Naive thymus-derived CD4-positive, alpha-beta T cell (primary cell): ENCODE measurements around the gene DENND10. TPM values are rescaled to one million over a fixed set of nuclear protein-coding genes. Genes with fewer than 3 reads are reported as not detected.
A peak's percentile ranks its signal among the peaks of the same experiment; 100 is the strongest.
"Not testable (repeated sequence)": the region's sequence is repeated elsewhere in the genome, so short reads cannot be mapped to it uniquely, and the experiment has no call there.

Experiments used
- ATAC-seq: fragments of 150-1000 bp; cut with Tn5 transposase; 2 replicates; pipeline ENCODE4 v1.10.0; 2021; ENCODE audit warnings: mild to moderate bottlenecking, moderate library complexity
- CTCF ChIA-PET: fragments of 350-600 bp; sonication (Branson Sonifier 250); formaldehyde crosslinking; loops from one replicate; lab custom pipeline; 2021; ENCODE audit warnings: antibody characterized with exemption; lab: Charles Lee
- POLR2A ChIA-PET: fragments of 350-600 bp; sonication (Branson Sonifier 250); formaldehyde crosslinking; loops from one replicate; lab custom pipeline; 2021; ENCODE audit warnings: antibody characterized with exemption, inconsistent platforms; lab: Charles Lee
- DNase-seq, 9 donors: peaks; one replicate each; pipeline versions ENCODE4 v3.0.0 to v3.0.0-alpha.2; 2020 to 2022; ENCODE audit warnings: mixed read lengths in 1 of 9
- H3K27ac ChIP-seq: one replicate; pipeline ENCODE4 v1.7.0; 2013; ENCODE audit warnings: mild to moderate bottlenecking, low read depth, low read length, moderate library complexity
- H3K27me3 ChIP-seq, 2 donors: one replicate each; pipeline ENCODE4 v1.7.0; 2013; ENCODE audit warnings: low read length in 2 of 2, mild to moderate bottlenecking in 2 of 2, moderate library complexity in 2 of 2; ENCODE audit not compliant: control insufficient read depth in 2 of 2, insufficient read depth in 2 of 2
- H3K36me3 ChIP-seq, 3 experiments: 1 replicate in 2 of 3; 2 replicates in 1 of 3; pipeline ENCODE4 v1.7.0; 2013; ENCODE audit warnings: low read length in 3 of 3, mild to moderate bottlenecking in 3 of 3, moderate library complexity in 1 of 3; ENCODE audit not compliant: insufficient read depth in 3 of 3, control insufficient read depth in 2 of 3
- H3K4me1 ChIP-seq, 2 donors: one replicate each; pipeline ENCODE4 v1.7.0; 2013; ENCODE audit warnings: low read length in 2 of 2, mild to moderate bottlenecking in 2 of 2, moderate library complexity in 1 of 2; ENCODE audit not compliant: control insufficient read depth in 2 of 2, insufficient read depth in 2 of 2
- H3K4me3 ChIP-seq: 2 replicates; pipeline ENCODE4 v1.7.0; 2013; ENCODE audit warnings: mild to moderate bottlenecking, low read length
- H3K9me3 ChIP-seq, 3 experiments: 1 replicate in 2 of 3; 2 replicates in 1 of 3; pipeline ENCODE4 v1.7.0; 2013; ENCODE audit warnings: low read length in 3 of 3; ENCODE audit not compliant: control insufficient read depth in 2 of 3
- H3K27ac Mint-ChIP-seq, 9 donors: one replicate each; pipeline ENCODE4 v1.8.0; 2020 to 2022; ENCODE audit warnings: mixed read lengths in 9 of 9, mild to moderate bottlenecking in 8 of 9, moderate library complexity in 5 of 9, inconsistent platforms in 2 of 9
- H3K27me3 Mint-ChIP-seq, 5 donors: one replicate each; pipeline ENCODE4 v1.8.0; 2021 to 2022; ENCODE audit warnings: mixed read lengths in 5 of 5, mild to moderate bottlenecking in 1 of 5
- H3K36me3 Mint-ChIP-seq, 5 donors: one replicate each; pipeline ENCODE4 v1.8.0; 2020 to 2022; ENCODE audit warnings: mixed read lengths in 5 of 5, mild to moderate bottlenecking in 3 of 5, inconsistent platforms in 1 of 5
- H3K4me1 Mint-ChIP-seq, 7 donors: one replicate each; pipeline ENCODE4 v1.8.0; 2020 to 2022; ENCODE audit warnings: mixed read lengths in 7 of 7, mild to moderate bottlenecking in 3 of 7, inconsistent platforms in 1 of 7
- H3K4me3 Mint-ChIP-seq, 10 donors: one replicate each; pipeline ENCODE4 v1.8.0; 2020 to 2022; ENCODE audit warnings: mild to moderate bottlenecking in 10 of 10, mixed read lengths in 10 of 10, moderate library complexity in 6 of 10, inconsistent platforms in 2 of 10
- H3K9me3 Mint-ChIP-seq, 11 donors: one replicate each; pipeline ENCODE4 v1.8.0; 2020 to 2022; ENCODE audit warnings: mixed read lengths in 11 of 11, mild to moderate bottlenecking in 4 of 11, inconsistent platforms in 1 of 11, moderate library complexity in 1 of 11
- intact Hi-C, 2 donors: fragments of 100-400 bp; cut with micrococcal nuclease; formaldehyde crosslinking; loops; one replicate each; pipeline ENCODE4 v1.15.1; 2023
- polyA plus RNA-seq, 2 donors: library from polyadenylated mRNA; unstranded; fragments of 300-500 nt; fragmentation: Illumina TruSeq; gene quantifications; one replicate each; pipeline ENCODE4 v1.2.3, GENCODE V29; 2021
- total RNA-seq, 6 experiments: library from RNA in 5 of 6; stranded (reverse) in 5 of 6; gene quantifications; 1 replicate in 5 of 6; 2 replicates in 1 of 6; pipeline ENCODE4 v1.2.3 and lab custom pipeline; 2021 to 2026

DENND10 gene
- total and polyA plus RNA-seq, 7 experiments from 2014 or later = 22.1 to 41.7 (median 28.8) TPM

- CTCF ChIA-PET = interaction anchor here (0.9 to 1.0 kb wide), 2 partner anchors 66 to 78 kb away, joined by 3 read pairs; no protein-coding TSS in a partner anchor
- H3K36me3 Mint-ChIP-seq = peaks cover 4 to 62% (median 28%) of the 10 kb centered on the region in 5 donors
- Histone ChIP-seq H3K36me3 (peaks cover 0 to 15% (median 4%) of the 10 kb centered on the region in 3 experiments), H3K27me3 (no peaks in the 10 kb centered on the region), H3K9me3 (no peaks in the 10 kb centered on the region), H3K4me3 (no peak overlapping the region), H3K4me1 (peaks cover 8 to 16% of the 10 kb centered on the region in 2 donors), H3K27ac (peak overlapping the region; percentile 66)
- H3K9me3 Mint-ChIP-seq = peaks cover 0 to 2% (median 0%) of the 10 kb centered on the region in 11 donors
- POLR2A ChIA-PET = interaction anchor here (1.2 to 1.3 kb wide), 2 partner anchors 35 to 50 kb away, joined by 3 to 4 read pairs; no protein-coding TSS in a partner anchor
- peak overlapping the region; percentile 92 to 97 (median 95) for H3K27ac Mint-ChIP-seq
- H3K4me1 Mint-ChIP-seq = peaks cover 16 to 59% (median 32%) of the 10 kb centered on the region in 7 donors
- intact Hi-C loops = loop anchor here in 1 of 2 donors (1.0 to 5.0 kb wide), 7 partner anchors 33 to 465 kb away; partner anchors contain the start of genes GRK5, PRDX3, RGS10 and SFXN4
- DNase-seq = no peak
- H3K27me3 Mint-ChIP-seq = no peaks in the 10 kb centered on the region
- peak overlapping the region in 8 of 10 donors; percentile 35 to 95 (median 90) for H3K4me3 Mint-ChIP-seq
- ATAC-seq = no peak
Measured at GRCh38 chr10:119132521-119133345, 28.8 kb downstream of the DENND10 start.

- H3K27me3 ChIP-seq = no peaks in the 10 kb centered on the region
- intact Hi-C loops = loop anchor here in 1 of 2 donors (2.0 to 5.0 kb wide), 5 partner anchors 45 to 408 kb away; partner anchors contain the start of genes GRK5, PRDX3 and RGS10
- ATAC-seq = no peak
- Mint-ChIP-seq H3K4me1 (peaks cover 16 to 63% (median 36%) of the 10 kb centered on the region in 7 donors), H3K36me3 (peaks cover 4 to 56% (median 26%) of the 10 kb centered on the region in 5 donors), H3K27ac (peak overlapping the region in 7 of 9 donors; percentile 32 to 95 (median 71)), H3K9me3 (peaks cover 0 to 2% (median 0%) of the 10 kb centered on the region in 11 donors), H3K27me3 (no peaks in the 10 kb centered on the region), H3K4me3 (peak overlapping the region in 2 of 10 donors; percentile 18 to 82)
- ChIA-PET POLR2A (interaction anchor here (0.7 kb wide), 1 partner anchor 754 kb away, joined by 3 read pairs; no protein-coding TSS in a partner anchor), CTCF (no interaction called here)
- peak in 1 of 9 donors; percentile 52 for DNase-seq
- no peaks in the 10 kb centered on the region for H3K9me3 ChIP-seq
- H3K27ac ChIP-seq = no peak overlapping the region
- peaks cover 8 to 16% of the 10 kb centered on the region in 2 donors for H3K4me1 ChIP-seq
- peaks cover 0 to 15% (median 4%) of the 10 kb centered on the region in 3 experiments for H3K36me3 ChIP-seq
- no peak overlapping the region for H3K4me3 ChIP-seq
Measured at GRCh38 chr10:119133949-119134348, 30.0 kb downstream of the DENND10 start.

- intact Hi-C loops = no loop called here
- no peaks in the 10 kb centered on the region for H3K27me3 Mint-ChIP-seq
- CTCF ChIA-PET = interaction anchor here (1.0 kb wide), 1 partner anchor 17 kb away, joined by 4 read pairs; no protein-coding TSS in a partner anchor
- Histone ChIP-seq H3K27me3 (no peaks in the 10 kb centered on the region), H3K4me1 (peaks cover 8 to 13% of the 10 kb centered on the region in 2 donors), H3K27ac (no peak overlapping the region), H3K36me3 (peaks cover 0 to 17% (median 4%) of the 10 kb centered on the region in 3 experiments), H3K9me3 (no peaks in the 10 kb centered on the region), H3K4me3 (no peak overlapping the region)
- H3K9me3 Mint-ChIP-seq = peaks cover 0 to 2% (median 0%) of the 10 kb centered on the region in 11 donors
- H3K27ac Mint-ChIP-seq = peak overlapping the region in 5 of 9 donors; percentile 6 to 71 (median 27)
- POLR2A ChIA-PET = no interaction called here
- no peak for DNase-seq
- peak; percentile 28 for ATAC-seq
- peaks cover 4 to 47% (median 18%) of the 10 kb centered on the region in 5 donors for H3K36me3 Mint-ChIP-seq
- H3K4me3 Mint-ChIP-seq = peak overlapping the region in 1 of 10 donors; percentile 66
- peaks cover 20 to 59% (median 34%) of the 10 kb centered on the region in 7 donors for H3K4me1 Mint-ChIP-seq
Measured at GRCh38 chr10:119135513-119135881, 31.6 kb downstream of the DENND10 start.

GRCh38 chr10:119136084-119136483 lies 32.2 kb downstream of the DENND10 start:
- peaks cover 14 to 53% (median 28%) of the 10 kb centered on the region in 7 donors for H3K4me1 Mint-ChIP-seq
- Histone ChIP-seq H3K9me3 (no peaks in the 10 kb centered on the region), H3K4me3 (no peak overlapping the region), H3K27me3 (no peaks in the 10 kb centered on the region), H3K36me3 (peaks cover 0 to 23% (median 4%) of the 10 kb centered on the region in 3 experiments), H3K27ac (no peak overlapping the region), H3K4me1 (peaks cover 8% of the 10 kb centered on the region in 2 donors)
- CTCF ChIA-PET = interaction anchor here (1.0 kb wide), 1 partner anchor 16 kb away, joined by 4 read pairs; no protein-coding TSS in a partner anchor
- peaks cover 0 to 2% (median 0%) of the 10 kb centered on the region in 11 donors for H3K9me3 Mint-ChIP-seq
- DNase-seq (no peak), ATAC-seq (no peak)
- no peaks in the 10 kb centered on the region for H3K27me3 Mint-ChIP-seq
- peak overlapping the region in 1 of 10 donors; percentile 20 for H3K4me3 Mint-ChIP-seq
- POLR2A ChIA-PET = no interaction called here
- peaks cover 4 to 42% (median 14%) of the 10 kb centered on the region in 5 donors for H3K36me3 Mint-ChIP-seq
- intact Hi-C loops = no loop called here
- H3K27ac Mint-ChIP-seq = peak overlapping the region in 6 of 9 donors; percentile 19 to 56 (median 44)

- H3K27me3 ChIP-seq, H3K4me3 ChIP-seq, H3K27me3 Mint-ChIP-seq, H3K27ac ChIP-seq, H3K27ac Mint-ChIP-seq, DNase-seq, H3K9me3 Mint-ChIP-seq, H3K4me3 Mint-ChIP-seq, POLR2A ChIA-PET, ATAC-seq, H3K4me1 ChIP-seq, H3K9me3 ChIP-seq: not testable (repeated sequence)
- CTCF ChIA-PET = interaction anchor here (2.6 kb wide), 1 partner anchor 61 kb away, joined by 8 read pairs; no protein-coding TSS in a partner anchor
- H3K36me3 ChIP-seq = peaks cover 0 to 23% (median 4%) of the 10 kb centered on the region in 3 experiments
- intact Hi-C loops = loop anchor here in 1 of 2 donors (2.0 kb wide), 1 partner anchor 61 kb away; no protein-coding TSS in a partner anchor
- peaks cover 5 to 37% (median 14%) of the 10 kb centered on the region in 7 donors for H3K4me1 Mint-ChIP-seq
- peaks cover 4 to 29% (median 13%) of the 10 kb centered on the region in 5 donors for H3K36me3 Mint-ChIP-seq
Measured at GRCh38 chr10:119137878-119138277, 34.0 kb downstream of the DENND10 start.
